Measurements from ENCODE around the gene TXNL4B.

Gene TXNL4B

GRCh38 chr16:72093448-72094265 lies at the start of gene TXNL4B, which contains the start of gene DHX38:
Gene TXNL4B, minus strand, starts transcription at chr16:72093620. Its CDS starts 2,871 bp downstream, at chr16:72090749.
Gene DHX38, plus strand, starts transcription at chr16:72093847. Its CDS starts 2,311 bp downstream, at chr16:72096158.
- DNase-seq (ENCODE audit: low read depth) = peak; percentile 98

GRCh38 chr16:72142476-72142875 lies 49.1 kb upstream of the TXNL4B start:
- DNase-seq (ENCODE audit: low read depth) = no peak

- no peak for DNase-seq (ENCODE audit: low read depth)
Observed at GRCh38 chr16:72139908-72140307, 46.5 kb upstream of the TXNL4B start.

- DNase-seq (ENCODE audit: low read depth) = no peak
Observed at GRCh38 chr16:72138064-72138572, 44.7 kb upstream of the TXNL4B start.

- no peak for DNase-seq (ENCODE audit: low read depth)
Observed at GRCh38 chr16:72137380-72138063, 44.1 kb upstream of the TXNL4B start.

- no peak for DNase-seq (ENCODE audit: low read depth)
Observed at GRCh38 chr16:72134507-72134906, 41.1 kb upstream of the TXNL4B start.

- no peak for DNase-seq (ENCODE audit: low read depth)
Observed at GRCh38 chr16:72132726-72133125, 39.3 kb upstream of the TXNL4B start.

GRCh38 chr16:72131036-72131435 lies 37.6 kb upstream of the TXNL4B start:
- no peak for DNase-seq (ENCODE audit: low read depth)

GRCh38 chr16:72129976-72130656 lies 36.7 kb upstream of the TXNL4B start:
- DNase-seq (ENCODE audit: low read depth) = no peak

- no peak for DNase-seq (ENCODE audit: low read depth)
Observed at GRCh38 chr16:72128701-72129100, 35.3 kb upstream of the TXNL4B start.

GRCh38 chr16:72126429-72126765 lies 33.0 kb upstream of the TXNL4B start:
- DNase-seq (ENCODE audit: low read depth) = no peak

- no peak for DNase-seq (ENCODE audit: low read depth)
Observed at GRCh38 chr16:72125635-72126428, 32.4 kb upstream of the TXNL4B start.

- DNase-seq (ENCODE audit: low read depth) = peak; percentile 48
Observed at GRCh38 chr16:72124761-72125634, 31.6 kb upstream of the TXNL4B start.

- DNase-seq (ENCODE audit: low read depth) = no peak
Observed at GRCh38 chr16:72124148-72124547, 30.7 kb upstream of the TXNL4B start.

- no peak for DNase-seq (ENCODE audit: low read depth)
Observed at GRCh38 chr16:72123426-72123825, 30.0 kb upstream of the TXNL4B start.

GRCh38 chr16:72122916-72123315 lies 29.5 kb upstream of the TXNL4B start:
- no peak for DNase-seq (ENCODE audit: low read depth)

- DNase-seq (ENCODE audit: low read depth) = no peak
Observed at GRCh38 chr16:72122308-72122707, 28.9 kb upstream of the TXNL4B start.

- no peak for DNase-seq (ENCODE audit: low read depth)
Observed at GRCh38 chr16:72120026-72120425, 26.6 kb upstream of the TXNL4B start.

- no peak for DNase-seq (ENCODE audit: low read depth)
Observed at GRCh38 chr16:72113616-72113945, 20.2 kb upstream of the TXNL4B start.

- no peak for DNase-seq (ENCODE audit: low read depth)
Observed at GRCh38 chr16:72112906-72113615, 19.6 kb upstream of the TXNL4B start.
